ENCODE results near the gene HAPLN1.

HAPLN1 gene

GRCh38 chr5:83657807-83658525, 62.7 kb downstream of the HAPLN1 start:
- no peak for DNase-seq
- Histone ChIP-seq H3K23ac (ENCODE audit: low read length in 2 of 2) (no peak overlapping the region), H3K9ac (ENCODE audit: low read length) (no peak overlapping the region), H2BK12ac (ENCODE audit: low read length in 2 of 2) (no peak overlapping the region), H4K8ac (ENCODE audit: low read length) (no peak overlapping the region), H2BK5ac (ENCODE audit: low read depth, low read length, poor library complexity, severe bottlenecking) (no peak overlapping the region), H3K18ac (ENCODE audit: low read depth in 1 of 2, low read length in 2 of 2) (no peak overlapping the region), H2AK5ac (ENCODE audit: low read length, severe bottlenecking) (no peak overlapping the region), H3K27me3 (ENCODE audit: control insufficient read depth in 1 of 2, insufficient read depth in 1 of 2, low read length in 2 of 2) (no peaks in the 10 kb centered on the region), H3K4me1 (ENCODE audit: control insufficient read depth, insufficient read depth, low read depth, low read length) (no peaks in the 10 kb centered on the region), H4K91ac (ENCODE audit: low read length) (no peak overlapping the region), H3K79me1 (replicated peaks; ENCODE audit: low read length, poor library complexity, severe bottlenecking) (no peaks in the 10 kb centered on the region), H3K4me2 (ENCODE audit: low read length, poor library complexity, severe bottlenecking) (no peak overlapping the region), H3K27ac (ENCODE audit: low read length, poor library complexity, severe bottlenecking) (no peak overlapping the region), H2BK15ac (ENCODE audit: low read depth, poor library complexity, severe bottlenecking) (no peak overlapping the region), H2AFZ (ENCODE audit: low read depth, low read length) (no peak overlapping the region), H3K4ac (ENCODE audit: low read depth in 1 of 2, low read length in 2 of 2) (no peak overlapping the region), H3K14ac (ENCODE audit: low read length in 2 of 2) (no peak overlapping the region), H3K9me3 (ENCODE audit: control insufficient read depth, low read length) (no peaks in the 10 kb centered on the region), H3K36me3 (ENCODE audit: control insufficient read depth in 1 of 2, insufficient read depth in 2 of 2, low read depth in 1 of 2, low read length in 2 of 2) (no peaks in the 10 kb centered on the region), H2BK120ac (ENCODE audit: low read depth, low read length) (no peak overlapping the region), H3K4me3 (ENCODE audit: insufficient read depth in 1 of 2, low read depth in 1 of 2, low read length in 2 of 2) (no peak overlapping the region)
- no CpG with 5 or more reads among the region's 1 CpG for WGBS

- Histone ChIP-seq H4K91ac (ENCODE audit: low read length) (no peak overlapping the region), H2AK5ac (ENCODE audit: low read length, severe bottlenecking) (no peak overlapping the region), H3K9ac (ENCODE audit: low read length) (no peak overlapping the region), H2BK5ac (ENCODE audit: low read depth, low read length, poor library complexity, severe bottlenecking) (no peak overlapping the region), H3K36me3 (ENCODE audit: control insufficient read depth in 1 of 2, insufficient read depth in 2 of 2, low read depth in 1 of 2, low read length in 2 of 2) (no peaks in the 10 kb centered on the region), H3K9me3 (ENCODE audit: control insufficient read depth, low read length) (no peaks in the 10 kb centered on the region), H3K79me1 (replicated peaks; ENCODE audit: low read length, poor library complexity, severe bottlenecking) (no peaks in the 10 kb centered on the region), H4K8ac (ENCODE audit: low read length) (no peak overlapping the region), H3K4me1 (ENCODE audit: control insufficient read depth, insufficient read depth, low read depth, low read length) (no peaks in the 10 kb centered on the region), H2AFZ (ENCODE audit: low read depth, low read length) (no peak overlapping the region), H2BK120ac (ENCODE audit: low read depth, low read length) (no peak overlapping the region), H3K4me3 (ENCODE audit: insufficient read depth in 1 of 2, low read depth in 1 of 2, low read length in 2 of 2) (no peak overlapping the region), H3K18ac (ENCODE audit: low read depth in 1 of 2, low read length in 2 of 2) (no peak overlapping the region), H3K4me2 (ENCODE audit: low read length, poor library complexity, severe bottlenecking) (no peak overlapping the region), H3K27me3 (ENCODE audit: control insufficient read depth in 1 of 2, insufficient read depth in 1 of 2, low read length in 2 of 2) (no peaks in the 10 kb centered on the region), H2BK15ac (ENCODE audit: low read depth, poor library complexity, severe bottlenecking) (no peak overlapping the region), H3K23ac (ENCODE audit: low read length in 2 of 2) (no peak overlapping the region), H3K14ac (ENCODE audit: low read length in 2 of 2) (no peak overlapping the region), H2BK12ac (ENCODE audit: low read length in 2 of 2) (no peak overlapping the region), H3K4ac (ENCODE audit: low read depth in 1 of 2, low read length in 2 of 2) (no peak overlapping the region), H3K27ac (ENCODE audit: low read length, poor library complexity, severe bottlenecking) (no peak overlapping the region)
- DNase-seq, result peak; percentile 18
- 83% methylated on average over 1 of the region's 1 CpG for WGBS
Observed at GRCh38 chr5:83654427-83654994, 66.1 kb downstream of the HAPLN1 start.

GRCh38 chr5:83653669-83654068, 67.0 kb downstream of the HAPLN1 start:
- H3K9me3 ChIP-seq (ENCODE audit: control insufficient read depth, low read length), result no peaks in the 10 kb centered on the region
- H4K91ac ChIP-seq (ENCODE audit: low read length), result no peak overlapping the region
- H2BK15ac ChIP-seq (ENCODE audit: low read depth, poor library complexity, severe bottlenecking), result no peak overlapping the region
- no peak overlapping the region for H3K23ac ChIP-seq (ENCODE audit: low read length in 2 of 2)
- no peak overlapping the region for H3K14ac ChIP-seq (ENCODE audit: low read length in 2 of 2)
- no peak overlapping the region for H4K8ac ChIP-seq (ENCODE audit: low read length)
- no peak for DNase-seq
- H3K79me1 ChIP-seq (replicated peaks; ENCODE audit: low read length, poor library complexity, severe bottlenecking), result no peaks in the 10 kb centered on the region
- no peak overlapping the region for H3K4me3 ChIP-seq (ENCODE audit: insufficient read depth in 1 of 2, low read depth in 1 of 2, low read length in 2 of 2)
- H3K4ac ChIP-seq (ENCODE audit: low read depth in 1 of 2, low read length in 2 of 2), result no peak overlapping the region
- H3K4me2 ChIP-seq (ENCODE audit: low read length, poor library complexity, severe bottlenecking), result no peak overlapping the region
- no peak overlapping the region for H3K18ac ChIP-seq (ENCODE audit: low read depth in 1 of 2, low read length in 2 of 2)
- H3K4me1 ChIP-seq (ENCODE audit: control insufficient read depth, insufficient read depth, low read depth, low read length), result no peaks in the 10 kb centered on the region
- no peak overlapping the region for H2BK12ac ChIP-seq (ENCODE audit: low read length in 2 of 2)
- no peak overlapping the region for H2AFZ ChIP-seq (ENCODE audit: low read depth, low read length)
- H3K36me3 ChIP-seq (ENCODE audit: control insufficient read depth in 1 of 2, insufficient read depth in 2 of 2, low read depth in 1 of 2, low read length in 2 of 2), result no peaks in the 10 kb centered on the region
- no peak overlapping the region for H3K27ac ChIP-seq (ENCODE audit: low read length, poor library complexity, severe bottlenecking)
- H2BK120ac ChIP-seq (ENCODE audit: low read depth, low read length), result no peak overlapping the region
- WGBS, result 86% methylated on average over 1 of the region's 2 CpGs
- H2AK5ac ChIP-seq (ENCODE audit: low read length, severe bottlenecking), result no peak overlapping the region
- H3K27me3 ChIP-seq (ENCODE audit: control insufficient read depth in 1 of 2, insufficient read depth in 1 of 2, low read length in 2 of 2), result no peaks in the 10 kb centered on the region
- no peak overlapping the region for H2BK5ac ChIP-seq (ENCODE audit: low read depth, low read length, poor library complexity, severe bottlenecking)
- H3K9ac ChIP-seq (ENCODE audit: low read length), result no peak overlapping the region

GRCh38 chr5:83645936-83646335, 74.7 kb downstream of the HAPLN1 start:
- Histone ChIP-seq H2BK5ac (ENCODE audit: low read depth, low read length, poor library complexity, severe bottlenecking) (no peak overlapping the region), H3K79me1 (replicated peaks; ENCODE audit: low read length, poor library complexity, severe bottlenecking) (no peaks in the 10 kb centered on the region), H3K27me3 (ENCODE audit: control insufficient read depth in 1 of 2, insufficient read depth in 1 of 2, low read length in 2 of 2) (no peaks in the 10 kb centered on the region), H3K27ac (ENCODE audit: low read length, poor library complexity, severe bottlenecking) (no peak overlapping the region), H3K4me1 (ENCODE audit: control insufficient read depth, insufficient read depth, low read depth, low read length) (peaks cover 2% of the 10 kb centered on the region), H2BK15ac (ENCODE audit: low read depth, poor library complexity, severe bottlenecking) (no peak overlapping the region), H3K9ac (ENCODE audit: low read length) (no peak overlapping the region), H3K14ac (ENCODE audit: low read length in 2 of 2) (no peak overlapping the region), H4K91ac (ENCODE audit: low read length) (no peak overlapping the region), H3K18ac (ENCODE audit: low read depth in 1 of 2, low read length in 2 of 2) (no peak overlapping the region), H2AFZ (ENCODE audit: low read depth, low read length) (no peak overlapping the region), H3K23ac (ENCODE audit: low read length in 2 of 2) (no peak overlapping the region), H3K36me3 (ENCODE audit: control insufficient read depth in 1 of 2, insufficient read depth in 2 of 2, low read depth in 1 of 2, low read length in 2 of 2) (no peaks in the 10 kb centered on the region), H2BK120ac (ENCODE audit: low read depth, low read length) (no peak overlapping the region), H4K8ac (ENCODE audit: low read length) (no peak overlapping the region), H3K4me3 (ENCODE audit: insufficient read depth in 1 of 2, low read depth in 1 of 2, low read length in 2 of 2) (no peak overlapping the region), H3K4ac (ENCODE audit: low read depth in 1 of 2, low read length in 2 of 2) (no peak overlapping the region), H2BK12ac (ENCODE audit: low read length in 2 of 2) (no peak overlapping the region), H2AK5ac (ENCODE audit: low read length, severe bottlenecking) (no peak overlapping the region), H3K4me2 (ENCODE audit: low read length, poor library complexity, severe bottlenecking) (no peak overlapping the region), H3K9me3 (ENCODE audit: control insufficient read depth, low read length) (no peaks in the 10 kb centered on the region)
- DNase-seq, result peak; percentile 37
- 80% methylated on average over 1 of the region's 1 CpG for WGBS

All from mesenchymal stem cell (in vitro differentiated cells and primary cell).